GM23338 (cell line): Measurements from ENCODE around the gene CPSF2. TPM values are rescaled to one million over a fixed set of nuclear protein-coding genes. Genes with fewer than 3 reads are reported as not detected.

Experiments used
- ATAC-seq: fragments of 200-7000 bp; cut with Tn5 transposase; 3 replicates; pipeline ENCODE4 v1.9.1; 2020
- DNase-seq: peaks from one replicate; pipeline ENCODE4 v3.0.0-alpha.2; 2015; ENCODE audit warnings: low spot score
- H2AFZ ChIP-seq: fragments of 200-600 bp; sonication (generic); 2 replicates; pipeline ENCODE4 v1.8.0; 2016; ENCODE audit warnings: antibody characterized with exemption, mild to moderate bottlenecking, moderate library complexity
- H3F3A ChIP-seq: fragments of 200-600 bp; sonication (generic); replicated peaks from 2 replicates; pipeline ENCODE4 v1.8.0; 2017; ENCODE audit warnings: antibody characterized with exemption, mixed run types, low read depth
- H3K27ac ChIP-seq: fragments of 200-600 bp; sonication (generic); 2 replicates; pipeline ENCODE4 v1.6.1; 2016; ENCODE audit warnings: low read depth
- H3K27me3 ChIP-seq: fragments of 200-600 bp; sonication (generic); 2 replicates; pipeline ENCODE4 v1.8.0; 2016; ENCODE audit warnings: mild to moderate bottlenecking, mixed run types, moderate library complexity; ENCODE audit not compliant: insufficient read depth
- H3K36me3 ChIP-seq: fragments of 200-600 bp; sonication (generic); 2 replicates; pipeline ENCODE4 v1.8.0; 2016; ENCODE audit warnings: mild to moderate bottlenecking; ENCODE audit not compliant: insufficient read depth
- H3K4me1 ChIP-seq: fragments of 200-600 bp; sonication (generic); 2 replicates; pipeline ENCODE4 v1.8.0; 2016; ENCODE audit warnings: mild to moderate bottlenecking, moderate library complexity; ENCODE audit not compliant: insufficient read depth
- H3K4me2 ChIP-seq: fragments of 200-600 bp; sonication (generic); 2 replicates; pipeline ENCODE4 v1.7.1; 2017; ENCODE audit warnings: mixed run types
- H3K4me3 ChIP-seq: fragments of 200-600 bp; sonication (generic); 2 replicates; pipeline ENCODE4 v1.6.1; 2016; ENCODE audit warnings: mixed run types
- H3K79me2 ChIP-seq: fragments of 200-600 bp; sonication (generic); replicated peaks from 2 replicates; pipeline ENCODE4 v1.8.0; 2017; ENCODE audit warnings: mild to moderate bottlenecking; ENCODE audit not compliant: insufficient read depth
- H3K9me2 ChIP-seq: fragments of 200-600 bp; sonication (generic); 2 replicates; pipeline ENCODE4 v1.8.0; 2017; ENCODE audit not compliant: insufficient read depth
- H4K20me1 ChIP-seq: fragments of 200-600 bp; sonication (generic); replicated peaks from 2 replicates; pipeline ENCODE4 v1.8.0; 2017; ENCODE audit warnings: mild to moderate bottlenecking; ENCODE audit not compliant: insufficient read depth
- H3K27ac Mint-ChIP-seq: 2 replicates; pipeline ENCODE4 v1.8.0; 2020; ENCODE audit warnings: inconsistent platforms, mild to moderate bottlenecking, moderate library complexity, mixed read lengths
- H3K27me3 Mint-ChIP-seq: 3 replicates; pipeline ENCODE4 v1.8.0; 2022; ENCODE audit warnings: low read depth, mild to moderate bottlenecking, moderate library complexity, mixed read lengths, inconsistent platforms; ENCODE audit not compliant: insufficient read depth, poor library complexity
- H3K36me3 Mint-ChIP-seq: 3 replicates; pipeline ENCODE4 v1.8.0; 2021; ENCODE audit warnings: low read depth, mild to moderate bottlenecking, inconsistent platforms, moderate library complexity, mixed read lengths
- H3K4me1 Mint-ChIP-seq: 3 replicates; pipeline ENCODE4 v1.8.0; 2020; ENCODE audit warnings: mild to moderate bottlenecking, inconsistent platforms, mixed read lengths
- H3K4me3 Mint-ChIP-seq: 3 replicates; pipeline ENCODE4 v1.8.0; 2021; ENCODE audit warnings: moderate library complexity, mild to moderate bottlenecking, inconsistent platforms, mixed read lengths
- H3K9me3 Mint-ChIP-seq: 3 replicates; pipeline ENCODE4 v1.8.0; 2020; ENCODE audit warnings: moderate library complexity, mild to moderate bottlenecking, inconsistent platforms, mixed read lengths
- CREB1 ChIP-seq: fragments of 250-450 bp; sonication (Bioruptor Pico); IDR thresholded peaks from 2 replicates; pipeline ENCODE4 v1.5.0; 2020; ENCODE audit warnings: low read depth, mild to moderate bottlenecking, moderate library complexity
- CTCF ChIP-seq, 2 experiments: fragments of 200-600 bp in 1 of 2; sonication (generic) in 1 of 2; conservative IDR thresholded peaks; 2 replicates each; pipeline versions ENCODE4 v1.5.1 to v1.6.1; 2016 to 2017; ENCODE audit warnings: antibody characterized with exemption in 2 of 2, low read depth in 2 of 2, mild to moderate bottlenecking in 2 of 2, moderate library complexity in 1 of 2
- ETS1 ChIP-seq: IDR thresholded peaks from 2 replicates; pipeline ENCODE4 v1.6.1; 2016; ENCODE audit warnings: antibody characterized with exemption
- EZH2phosphoT487 ChIP-seq: fragments of 200-600 bp; sonication (generic); IDR thresholded peaks from one replicate; pipeline ENCODE4 v1.8.1; 2018; ENCODE audit warnings: antibody characterized with exemption; ENCODE audit not compliant: unreplicated experiment
- JUNB ChIP-seq: IDR thresholded peaks from one replicate; pipeline ENCODE4 v1.6.1; 2016; ENCODE audit warnings: antibody characterized with exemption; ENCODE audit not compliant: unreplicated experiment
- NANOG ChIP-seq: IDR thresholded peaks from 2 replicates; pipeline ENCODE4 v1.6.1; 2016; ENCODE audit warnings: antibody characterized with exemption, borderline replicate concordance
- POLR2AphosphoS5 ChIP-seq: IDR thresholded peaks from 2 replicates; pipeline ENCODE4 v1.6.1; 2016; ENCODE audit warnings: antibody characterized with exemption, low read depth
- STAT1 ChIP-seq: IDR thresholded peaks from one replicate; pipeline ENCODE4 v1.6.1; 2016; ENCODE audit warnings: antibody characterized with exemption; ENCODE audit not compliant: unreplicated experiment
- ZNF114 ChIP-seq: fragments of 250-450 bp; sonication (Bioruptor Pico); IDR thresholded peaks from 2 replicates; pipeline ENCODE4 v1.5.0; 2020; ENCODE audit warnings: mild to moderate bottlenecking, moderate library complexity
- ZNF331 ChIP-seq: fragments of 250-450 bp; sonication (Bioruptor Pico); IDR thresholded peaks from 2 replicates; pipeline ENCODE4 v1.5.0; 2020; ENCODE audit warnings: low read depth, mild to moderate bottlenecking, moderate library complexity
- ZNF462 ChIP-seq: fragments of 250-450 bp; sonication (Bioruptor Pico); IDR thresholded peaks from 2 replicates; pipeline ENCODE4 v1.5.0; 2020; ENCODE audit warnings: mild to moderate bottlenecking, moderate library complexity
- polyA plus RNA-seq: library from polyadenylated mRNA; unstranded; fragments of >200 nt; fragmentation: Nextera tagmentation; extraction: Ambion mirVana; gene quantifications from 2 replicates; pipeline ENCODE4 v1.2.1, GENCODE V29; 2016
- total RNA-seq: library from RNA; depleted of rRNA; stranded (reverse); fragments of >200 nt; shearing (Covaris generic); gene quantifications from 2 replicates; pipeline ENCODE4 v1.2.3, GENCODE V29; 2014

CPSF2 gene
- total and polyA plus RNA-seq, 2 experiments from 2014 or later: 54.2 to 112 TPM

GRCh38 chr14:92161521-92161920 is 39.8 kb downstream of the CPSF2 start:
- Histone ChIP-seq H2AFZ (no peak overlapping the region), H3K27ac (no peak overlapping the region), H3K4me3 (no peak overlapping the region), H3K36me3 (peaks cover 72% of the 10 kb centered on the region), H3F3A (no peaks in the 10 kb centered on the region), H3K9me2 (no peaks in the 10 kb centered on the region), H4K20me1 (peaks cover 6% of the 10 kb centered on the region; the same call in 1 of the 2 replicates), H3K27me3 (no peaks in the 10 kb centered on the region), H3K4me1 (no peaks in the 10 kb centered on the region), H3K79me2 (no peaks in the 10 kb centered on the region), H3K4me2 (no peak overlapping the region)
- no peak for TF ChIP-seq NANOG
- no peak for TF ChIP-seq STAT1
- TF ChIP-seq ZNF331: no peak
- TF ChIP-seq ZNF462 (CRISPR knock-in tag): no peak
- TF ChIP-seq EZH2phosphoT487: no peak
- no peak for TF ChIP-seq CREB1 (CRISPR knock-in tag)
- no peak for ATAC-seq
- Mint-ChIP-seq H3K9me3 (peaks cover 24% of the 10 kb centered on the region), H3K4me3 (no peak overlapping the region), H3K4me1 (no peaks in the 10 kb centered on the region), H3K36me3 (peaks cover 91% of the 10 kb centered on the region), H3K27me3 (no peaks in the 10 kb centered on the region), H3K27ac (no peak overlapping the region)
- no peak for DNase-seq

- no peaks in the 10 kb centered on the region for H3K27me3 ChIP-seq
- H3K9me3 Mint-ChIP-seq: peaks cover 30% of the 10 kb centered on the region
- no peak overlapping the region for H3K4me2 ChIP-seq
- DNase-seq (no peak), ATAC-seq (no peak)
- H3K36me3 ChIP-seq: peaks cover 48% of the 10 kb centered on the region
- H3K79me2 ChIP-seq: no peaks in the 10 kb centered on the region
- no peaks in the 10 kb centered on the region for H3K27me3 Mint-ChIP-seq
- H3K27ac ChIP-seq: no peak overlapping the region
- no peak overlapping the region for H3K4me3 Mint-ChIP-seq
- no peaks in the 10 kb centered on the region for H3K4me1 ChIP-seq
- no peaks in the 10 kb centered on the region for H3F3A ChIP-seq
- no peak overlapping the region for H3K4me3 ChIP-seq
- H3K4me1 Mint-ChIP-seq: no peaks in the 10 kb centered on the region
- peaks cover 73% of the 10 kb centered on the region for H3K36me3 Mint-ChIP-seq
- H2AFZ ChIP-seq: no peak overlapping the region
- H3K9me2 ChIP-seq: no peaks in the 10 kb centered on the region
- H4K20me1 ChIP-seq: peaks cover 1% of the 10 kb centered on the region; the same call in 1 of the 2 replicates
- no peak overlapping the region for H3K27ac Mint-ChIP-seq
- no peak for TF ChIP-seq JUNB
- no peak for TF ChIP-seq EZH2phosphoT487
- TF ChIP-seq STAT1: no peak
- TF ChIP-seq ETS1: no peak
- no peak for TF ChIP-seq CTCF (conservative IDR thresholded peaks at IDR 0.05; ENCODE audit: low read depth in 2 of 2)
- TF ChIP-seq POLR2AphosphoS5: no peak
- no peak for TF ChIP-seq ZNF114
- TF ChIP-seq ZNF331: no peak
- no peak for TF ChIP-seq NANOG
Measured at GRCh38 chr14:92164958-92165357, 43.2 kb downstream of the CPSF2 start.
